ENCODE results near the gene ACTRT3. TPM values are rescaled to one million over a fixed set of nuclear protein-coding genes. Genes with fewer than 3 reads are reported as not detected.

Gene ACTRT3
- total and polyA plus RNA-seq, 2 experiments from 2014 or later: 2.9 to 5.2 TPM

GRCh38 chr3:169777822-169778221 lies 8.5 kb upstream of the ACTRT3 start:
- H3K27ac ChIP-seq (ENCODE audit: low read depth): no peak overlapping the region
- ATAC-seq (no peak), DNase-seq (ENCODE audit: low spot score) (no peak)
- no peaks in the 10 kb centered on the region for H3F3A ChIP-seq (replicated peaks; ENCODE audit: low read depth)
- peaks cover 29% of the 10 kb centered on the region for H3K36me3 ChIP-seq (ENCODE audit: insufficient read depth)
- H4K20me1 ChIP-seq (replicated peaks; ENCODE audit: insufficient read depth): no peaks in the 10 kb centered on the region; the same call in 1 of the 2 replicates
- Mint-ChIP-seq H3K4me3 (no peak overlapping the region), H3K27me3 (ENCODE audit: insufficient read depth, low read depth, poor library complexity) (peaks cover under 1% of the 10 kb centered on the region), H3K4me1 (peaks cover 32% of the 10 kb centered on the region), H3K9me3 (no peaks in the 10 kb centered on the region), H3K27ac (no peak overlapping the region), H3K36me3 (ENCODE audit: low read depth) (peaks cover 79% of the 10 kb centered on the region)
- no peaks in the 10 kb centered on the region for H3K9me2 ChIP-seq (ENCODE audit: insufficient read depth)
- H3K4me3 ChIP-seq: no peak overlapping the region
- H3K4me2 ChIP-seq: no peak overlapping the region
- peaks cover 58% of the 10 kb centered on the region for H3K79me2 ChIP-seq (replicated peaks; ENCODE audit: insufficient read depth)
- H2AFZ ChIP-seq: no peak overlapping the region
- no peaks in the 10 kb centered on the region for H3K27me3 ChIP-seq (ENCODE audit: insufficient read depth)
- TF ChIP-seq POLR2AphosphoS5 (IDR thresholded peaks at IDR 0.05; ENCODE audit: low read depth): no peak
- TF ChIP-seq ZNF114 (CRISPR knock-in tag; IDR thresholded peaks at IDR 0.05): no peak
- no peak for TF ChIP-seq JUNB (IDR thresholded peaks at IDR 0.05; ENCODE audit: unreplicated experiment)
- TF ChIP-seq REST (IDR thresholded peaks at IDR 0.05; ENCODE audit: unreplicated experiment): no peak
- TF ChIP-seq ZNF462 (CRISPR knock-in tag; IDR thresholded peaks at IDR 0.05): no peak
- no peak for TF ChIP-seq ETS1 (IDR thresholded peaks at IDR 0.05)
- no peak for TF ChIP-seq NANOG (IDR thresholded peaks at IDR 0.05; ENCODE audit: borderline replicate concordance)
- no peak for TF ChIP-seq EZH2 (IDR thresholded peaks at IDR 0.05; ENCODE audit: low read depth, unreplicated experiment)
- no peak for TF ChIP-seq STAT1 (IDR thresholded peaks at IDR 0.05; ENCODE audit: unreplicated experiment)
- TF ChIP-seq ZNF331 (CRISPR knock-in tag; IDR thresholded peaks at IDR 0.05; ENCODE audit: low read depth): no peak
- TF ChIP-seq, protein P1, sequence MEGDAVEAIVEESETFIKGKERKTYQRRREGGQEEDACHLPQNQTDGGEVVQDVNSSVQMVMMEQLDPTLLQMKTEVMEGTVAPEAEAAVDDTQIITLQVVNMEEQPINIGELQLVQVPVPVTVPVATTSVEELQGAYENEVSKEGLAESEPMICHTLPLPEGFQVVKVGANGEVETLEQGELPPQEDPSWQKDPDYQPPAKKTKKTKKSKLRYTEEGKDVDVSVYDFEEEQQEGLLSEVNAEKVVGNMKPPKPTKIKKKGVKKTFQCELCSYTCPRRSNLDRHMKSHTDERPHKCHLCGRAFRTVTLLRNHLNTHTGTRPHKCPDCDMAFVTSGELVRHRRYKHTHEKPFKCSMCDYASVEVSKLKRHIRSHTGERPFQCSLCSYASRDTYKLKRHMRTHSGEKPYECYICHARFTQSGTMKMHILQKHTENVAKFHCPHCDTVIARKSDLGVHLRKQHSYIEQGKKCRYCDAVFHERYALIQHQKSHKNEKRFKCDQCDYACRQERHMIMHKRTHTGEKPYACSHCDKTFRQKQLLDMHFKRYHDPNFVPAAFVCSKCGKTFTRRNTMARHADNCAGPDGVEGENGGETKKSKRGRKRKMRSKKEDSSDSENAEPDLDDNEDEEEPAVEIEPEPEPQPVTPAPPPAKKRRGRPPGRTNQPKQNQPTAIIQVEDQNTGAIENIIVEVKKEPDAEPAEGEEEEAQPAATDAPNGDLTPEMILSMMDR (conservative IDR thresholded peaks at IDR 0.05; ENCODE audit: low read depth in 2 of 2): no peak
- TF ChIP-seq EZH2phosphoT487 (IDR thresholded peaks at IDR 0.05; ENCODE audit: unreplicated experiment): no peak
- peaks cover 27% of the 10 kb centered on the region for H3K4me1 ChIP-seq (ENCODE audit: insufficient read depth)

Measured in GM23338 (cell line).